Smooth muscle cell of the brain vasculature (primary cell): ENCODE results near the gene CIT.
"Not testable (repeated sequence)": the region's sequence is repeated elsewhere in the genome, so short reads cannot be mapped to it uniquely, and the experiment has no call there.

Experiments used
- DNase-seq: peaks from one replicate; pipeline ENCODE4 v3.0.0-alpha.2; 2012; ENCODE audit warnings: low read depth, low spot score

CIT gene

GRCh38 chr12:119657001-119657400 lies 220.1 kb downstream of the CIT start:
- not testable (repeated sequence) for DNase-seq

GRCh38 chr12:119652665-119653064 lies 224.5 kb downstream of the CIT start:
- DNase-seq = no peak

- DNase-seq = no peak
These were observed 227.8 kb downstream of the CIT start for GRCh38 chr12:119649202-119649808.

- DNase-seq = no peak
These were observed 231.5 kb downstream of the CIT start for GRCh38 chr12:119645535-119646059.

GRCh38 chr12:119644930-119645329 lies 232.2 kb downstream of the CIT start:
- no peak for DNase-seq

GRCh38 chr12:119642986-119643385 lies 234.1 kb downstream of the CIT start:
- DNase-seq = no peak
